H9 (cell line): ENCODE data around the gene NXN. TPM values are rescaled to one million over a fixed set of nuclear protein-coding genes. Genes with fewer than 3 reads are reported as not detected.
"Not testable (repeated sequence)": the region's sequence is repeated elsewhere in the genome, so short reads cannot be mapped to it uniquely, and the experiment has no call there.

Source experiments
- DNase-seq: peaks from one replicate; pipeline ENCODE4 v3.0.0-alpha.2; 2017
- H2AFZ ChIP-seq: one replicate; pipeline ENCODE4 v1.6.1; 2013; ENCODE audit warnings: mild to moderate bottlenecking, low read length, control low read depth, moderate library complexity
- H2AK5ac ChIP-seq: 2 replicates; pipeline ENCODE4 v1.6.1; 2013; ENCODE audit warnings: low read length, control low read depth, mixed read lengths; ENCODE audit not compliant: insufficient read length
- H2BK120ac ChIP-seq: one replicate; pipeline ENCODE4 v1.6.1; 2013; ENCODE audit warnings: low read depth, mild to moderate bottlenecking, low read length, control low read depth, inconsistent platforms; ENCODE audit not compliant: poor library complexity, severe bottlenecking
- H2BK12ac ChIP-seq: 2 replicates; pipeline ENCODE4 v1.6.1; 2013; ENCODE audit warnings: low read length, control low read depth, mixed read lengths, low read depth; ENCODE audit not compliant: insufficient read length
- H2BK15ac ChIP-seq: 2 replicates; pipeline ENCODE4 v1.6.1; 2013; ENCODE audit warnings: low read depth, low read length, control low read depth
- H2BK20ac ChIP-seq: one replicate; pipeline ENCODE4 v1.6.1; 2013; ENCODE audit warnings: low read depth, mild to moderate bottlenecking, low read length, control low read depth, inconsistent platforms; ENCODE audit not compliant: poor library complexity, severe bottlenecking
- H2BK5ac ChIP-seq: 2 replicates; pipeline ENCODE4 v1.6.1; 2013; ENCODE audit warnings: low read length, control low read depth, mixed read lengths; ENCODE audit not compliant: insufficient read length
- H3K14ac ChIP-seq: 2 replicates; pipeline ENCODE4 v1.6.1; 2013; ENCODE audit warnings: low read length, control low read depth; ENCODE audit not compliant: insufficient read depth
- H3K18ac ChIP-seq: 2 replicates; pipeline ENCODE4 v1.6.1; 2013; ENCODE audit warnings: low read depth, mild to moderate bottlenecking, mixed read lengths, low read length, control low read depth; ENCODE audit not compliant: insufficient read length
- H3K23ac ChIP-seq: 2 replicates; pipeline ENCODE4 v1.6.1; 2013; ENCODE audit warnings: low read length, control low read depth, mixed read lengths, low read depth; ENCODE audit not compliant: insufficient read length
- H3K23me2 ChIP-seq: 2 replicates; pipeline ENCODE4 v1.6.1; 2013; ENCODE audit warnings: low read depth, mild to moderate bottlenecking, mixed read lengths, low read length, control low read depth; ENCODE audit not compliant: insufficient read length, poor library complexity, severe bottlenecking
- H3K27ac ChIP-seq: 2 replicates; pipeline ENCODE4 v1.5.1; 2013; ENCODE audit warnings: low read length, control low read depth, mixed read lengths, low read depth; ENCODE audit not compliant: insufficient read length
- H3K27me3 ChIP-seq: 2 replicates; pipeline ENCODE4 v1.6.1; 2013; ENCODE audit warnings: low read length, control low read depth, inconsistent platforms; ENCODE audit not compliant: insufficient read depth
- H3K4ac ChIP-seq: 2 replicates; pipeline ENCODE4 v1.6.1; 2013; ENCODE audit warnings: low read depth, mild to moderate bottlenecking, control low read depth, inconsistent platforms, low read length, moderate library complexity
- H3K4me1 ChIP-seq: 2 replicates; pipeline ENCODE4 v1.6.1; 2013; ENCODE audit warnings: low read length, control low read depth, inconsistent platforms; ENCODE audit not compliant: insufficient read depth
- H3K4me2 ChIP-seq: 2 replicates; pipeline ENCODE4 v1.6.1; 2013; ENCODE audit warnings: low read length, control low read depth, mixed read lengths; ENCODE audit not compliant: insufficient read length, insufficient read depth
- H3K56ac ChIP-seq: 2 replicates; pipeline ENCODE4 v1.6.1; 2013; ENCODE audit warnings: low read depth, mild to moderate bottlenecking, mixed read lengths, low read length, control low read depth; ENCODE audit not compliant: insufficient read length
- H3K79me1 ChIP-seq: 2 replicates; pipeline ENCODE4 v1.6.1; 2013; ENCODE audit warnings: low read depth, mild to moderate bottlenecking, moderate library complexity, low read length, control low read depth, inconsistent platforms; ENCODE audit not compliant: insufficient read depth, poor library complexity, severe bottlenecking
- H3K79me2 ChIP-seq: 2 replicates; pipeline ENCODE4 v1.6.1; 2013; ENCODE audit warnings: low read length, control low read depth, inconsistent platforms; ENCODE audit not compliant: insufficient read depth
- H3K9ac ChIP-seq: 2 replicates; pipeline ENCODE4 v1.6.1; 2013; ENCODE audit warnings: low read length, control low read depth, mixed read lengths; ENCODE audit not compliant: insufficient read length; ENCODE audit errors: extremely low read depth
- H3K9me3 ChIP-seq: one replicate; pipeline ENCODE4 v1.6.1; 2013; ENCODE audit warnings: low read depth, low read length, inconsistent platforms; ENCODE audit not compliant: control insufficient read depth
- H3T11ph ChIP-seq: one replicate; pipeline ENCODE4 v1.6.1; 2013; ENCODE audit warnings: mild to moderate bottlenecking, low read length, control low read depth, inconsistent platforms
- H4K20me1 ChIP-seq: one replicate; pipeline ENCODE4 v1.6.1; 2013; ENCODE audit not compliant: control insufficient read depth, insufficient read length, insufficient read depth
- H4K5ac ChIP-seq: 2 replicates; pipeline ENCODE4 v1.6.1; 2013; ENCODE audit warnings: low read depth, mild to moderate bottlenecking, mixed read lengths, low read length, control low read depth; ENCODE audit not compliant: insufficient read length
- H4K8ac ChIP-seq: replicated peaks from 2 replicates; pipeline ENCODE4 v1.6.1; 2013; ENCODE audit warnings: low read length, control low read depth, mixed read lengths, low read depth; ENCODE audit not compliant: insufficient read length
- H4K91ac ChIP-seq: 2 replicates; pipeline ENCODE4 v1.6.1; 2013; ENCODE audit warnings: low read depth, mild to moderate bottlenecking, moderate library complexity, mixed read lengths, low read length, control low read depth; ENCODE audit not compliant: insufficient read length
- H3K27ac Mint-ChIP-seq, 3 experiments: 2 replicates in 2 of 3; 3 replicates in 1 of 3; pipeline ENCODE4 v1.8.0; 2020 to 2021; ENCODE audit warnings: mixed read lengths in 3 of 3, mild to moderate bottlenecking in 1 of 3, moderate library complexity in 1 of 3
- H3K27me3 Mint-ChIP-seq: 2 replicates; pipeline ENCODE4 v1.8.0; 2021; ENCODE audit warnings: low read depth, mild to moderate bottlenecking, moderate library complexity, mixed read lengths
- H3K36me3 Mint-ChIP-seq, 3 experiments: 2 replicates in 2 of 3; 3 replicates in 1 of 3; pipeline ENCODE4 v1.8.0; 2020 to 2021; ENCODE audit warnings: low read depth in 3 of 3, mixed read lengths in 3 of 3; ENCODE audit not compliant: insufficient read depth in 1 of 3
- H3K4me1 Mint-ChIP-seq, 2 experiments: 2 replicates each; pipeline ENCODE4 v1.8.0; 2020; ENCODE audit warnings: mixed read lengths in 2 of 2
- H3K4me3 Mint-ChIP-seq, 2 experiments: 2 replicates in 1 of 2; 3 replicates in 1 of 2; pipeline ENCODE4 v1.8.0; 2020 to 2021; ENCODE audit warnings: mild to moderate bottlenecking in 2 of 2, mixed read lengths in 2 of 2, moderate library complexity in 1 of 2
- H3K9me3 Mint-ChIP-seq, 2 experiments: 2 replicates in 1 of 2; 3 replicates in 1 of 2; pipeline ENCODE4 v1.8.0; 2020; ENCODE audit warnings: mild to moderate bottlenecking in 2 of 2, mixed read lengths in 2 of 2, moderate library complexity in 1 of 2
- WGBS: extraction: QIAGEN DNeasy Blood & Tissue Kit; methylation state at CpG from one replicate; pipeline ENCODE4 v1.1.7; 2013; ENCODE audit warnings: missing lambda C conversion rate, low lambda C conversion rate, mixed read lengths; ENCODE audit not compliant: insufficient read length; ENCODE audit errors: extremely low coverage; 5-methylcytosine and 5-hydroxymethylcytosine counted together
- total RNA-seq: library from RNA; stranded (reverse); gene quantifications from 2 replicates; pipeline ENCODE4 v1.2.1, GENCODE V29; 2021
- TF ChIP-seq, protein P1 (sequence below): fragments of 200-600 bp; sonication (generic); conservative IDR thresholded peaks from 3 replicates; pipeline ENCODE4 v1.8.0; 2021; ENCODE audit warnings: antibody characterized with exemption, mild to moderate bottlenecking

NXN gene
- total RNA-seq, 1 experiment from 2014 or later: 93.6 TPM

DNA sequence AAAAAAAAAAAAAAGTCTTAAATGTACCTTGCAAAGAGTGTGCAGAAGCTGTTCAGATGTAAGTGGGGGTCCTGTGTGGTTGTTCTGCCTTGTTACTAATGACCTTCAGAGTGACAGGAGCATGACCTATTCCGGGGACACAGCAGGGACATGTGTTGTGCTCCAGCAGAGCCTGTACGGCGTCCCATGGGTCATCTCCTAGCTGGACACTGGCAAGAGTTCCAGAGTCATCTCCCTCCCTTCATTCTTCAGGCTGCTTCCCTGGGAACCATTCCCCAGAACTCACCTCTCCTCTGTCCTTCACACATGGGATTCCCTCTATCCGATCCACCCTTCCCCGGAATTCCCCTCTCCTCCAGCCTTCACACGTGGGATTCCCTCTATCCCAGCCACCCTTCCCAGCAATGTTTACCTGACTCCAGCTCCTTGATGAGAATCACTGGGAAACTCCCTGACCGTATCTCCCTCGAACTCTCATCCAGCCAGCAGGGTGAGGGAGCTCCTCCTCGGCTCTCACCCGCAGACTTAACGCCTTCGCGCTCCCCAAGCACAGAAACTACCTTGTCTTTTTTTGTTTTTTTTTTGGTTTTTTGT, 111.6 kb downstream of the NXN start:
- no peak for DNase-seq
- H2AFZ ChIP-seq: no peak overlapping the region
- no peak overlapping the region for H3K4ac ChIP-seq
- H3K23ac ChIP-seq: no peak overlapping the region
- no peaks in the 10 kb centered on the region for H3K27me3 Mint-ChIP-seq
- H2BK20ac ChIP-seq: no peak overlapping the region
- H3T11ph ChIP-seq: no peak overlapping the region
- no peak overlapping the region for H3K4me2 ChIP-seq
- no peak overlapping the region for H2BK120ac ChIP-seq
- peaks cover 3% of the 10 kb centered on the region for H3K79me1 ChIP-seq
- H3K79me2 ChIP-seq: peaks cover 5% of the 10 kb centered on the region; the same call in 1 of the 2 replicates
- H3K9ac ChIP-seq: no peak overlapping the region
- peaks cover 6 to 29% (median 27%) of the 10 kb centered on the region in 3 experiments; a peak in 6 of 7 replicates for H3K36me3 Mint-ChIP-seq
- no peaks in the 10 kb centered on the region for H3K9me3 ChIP-seq
- no peak overlapping the region for H4K91ac ChIP-seq
- H2BK12ac ChIP-seq: no peak overlapping the region
- H2AK5ac ChIP-seq: no peak overlapping the region
- no peaks in the 10 kb centered on the region for H4K20me1 ChIP-seq
- no peak overlapping the region for H3K56ac ChIP-seq
- H3K27ac Mint-ChIP-seq: peak overlapping the region; percentile 42 to 82 (median 57); a peak in 4 of 7 replicates
- no peak overlapping the region for H3K4me3 Mint-ChIP-seq
- peaks cover 3% of the 10 kb centered on the region for H3K23me2 ChIP-seq
- WGBS: no CpG with 5 or more reads among the region's 13 CpGs
- peaks cover 4 to 9% of the 10 kb centered on the region in 2 experiments; a peak in 3 of 4 replicates for H3K4me1 Mint-ChIP-seq
- no peak overlapping the region; the same call in 1 of the 2 replicates for H2BK15ac ChIP-seq
- H3K27me3 ChIP-seq: no peaks in the 10 kb centered on the region
- no peak overlapping the region for H3K27ac ChIP-seq
- H3K9me3 Mint-ChIP-seq: peaks cover 0 to 2% of the 10 kb centered on the region in 2 experiments; a peak in 1 of 5 replicates
- no peak overlapping the region for H3K18ac ChIP-seq
- H4K8ac ChIP-seq: no peak overlapping the region
- H3K4me1 ChIP-seq: no peaks in the 10 kb centered on the region
- H3K14ac ChIP-seq: no peak overlapping the region
- TF ChIP-seq, protein P1, sequence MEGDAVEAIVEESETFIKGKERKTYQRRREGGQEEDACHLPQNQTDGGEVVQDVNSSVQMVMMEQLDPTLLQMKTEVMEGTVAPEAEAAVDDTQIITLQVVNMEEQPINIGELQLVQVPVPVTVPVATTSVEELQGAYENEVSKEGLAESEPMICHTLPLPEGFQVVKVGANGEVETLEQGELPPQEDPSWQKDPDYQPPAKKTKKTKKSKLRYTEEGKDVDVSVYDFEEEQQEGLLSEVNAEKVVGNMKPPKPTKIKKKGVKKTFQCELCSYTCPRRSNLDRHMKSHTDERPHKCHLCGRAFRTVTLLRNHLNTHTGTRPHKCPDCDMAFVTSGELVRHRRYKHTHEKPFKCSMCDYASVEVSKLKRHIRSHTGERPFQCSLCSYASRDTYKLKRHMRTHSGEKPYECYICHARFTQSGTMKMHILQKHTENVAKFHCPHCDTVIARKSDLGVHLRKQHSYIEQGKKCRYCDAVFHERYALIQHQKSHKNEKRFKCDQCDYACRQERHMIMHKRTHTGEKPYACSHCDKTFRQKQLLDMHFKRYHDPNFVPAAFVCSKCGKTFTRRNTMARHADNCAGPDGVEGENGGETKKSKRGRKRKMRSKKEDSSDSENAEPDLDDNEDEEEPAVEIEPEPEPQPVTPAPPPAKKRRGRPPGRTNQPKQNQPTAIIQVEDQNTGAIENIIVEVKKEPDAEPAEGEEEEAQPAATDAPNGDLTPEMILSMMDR: no peak
- H2BK5ac ChIP-seq: no peak overlapping the region
- H4K5ac ChIP-seq: no peak overlapping the region

DNA sequence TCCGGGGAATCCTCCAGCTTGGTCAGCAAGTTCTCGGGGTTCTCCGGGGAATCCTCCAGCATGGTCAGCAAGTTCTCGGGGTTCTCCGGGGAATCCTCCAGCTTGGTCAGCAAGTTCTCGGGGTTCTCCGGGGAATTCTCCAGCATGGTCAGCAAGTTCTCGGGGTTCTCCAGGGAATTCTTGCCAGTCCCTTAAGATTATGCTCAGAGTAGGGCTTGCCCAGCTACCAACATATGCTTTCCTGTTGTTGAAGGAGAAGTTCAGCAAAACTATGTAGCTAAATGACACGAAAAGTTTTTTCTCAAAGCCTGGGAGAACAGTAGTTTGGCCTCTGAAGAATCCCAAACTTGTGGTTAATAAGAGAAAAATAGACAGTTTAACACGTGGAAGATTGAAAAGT, 112.3 kb downstream of the NXN start:
- not testable (repeated sequence) for DNase-seq, H3K27me3 ChIP-seq, H3K9ac ChIP-seq, H2BK15ac ChIP-seq, H4K8ac ChIP-seq, H3K9me3 Mint-ChIP-seq, H3K79me2 ChIP-seq, H3K79me1 ChIP-seq, H3K56ac ChIP-seq, H3K14ac ChIP-seq, H2BK20ac ChIP-seq, H3K27me3 Mint-ChIP-seq, H4K20me1 ChIP-seq, H3K4me3 Mint-ChIP-seq, H2BK5ac ChIP-seq, H3K9me3 ChIP-seq, H3K23ac ChIP-seq, H3K27ac Mint-ChIP-seq, H4K5ac ChIP-seq, H2AK5ac ChIP-seq, H3K4ac ChIP-seq, H2BK120ac ChIP-seq, H2BK12ac ChIP-seq, H3K4me1 ChIP-seq, H3K27ac ChIP-seq, H4K91ac ChIP-seq, H3T11ph ChIP-seq, H3K18ac ChIP-seq, H3K4me2 ChIP-seq, H2AFZ ChIP-seq, H3K4me1 Mint-ChIP-seq, H3K23me2 ChIP-seq
- peaks cover 5 to 29% (median 24%) of the 10 kb centered on the region in 3 experiments; a peak in 6 of 7 replicates for H3K36me3 Mint-ChIP-seq
- WGBS: no CpG with 5 or more reads among the region's 10 CpGs
